Central memory CD4-positive, alpha-beta T cell (primary cell): ENCODE measurements around the gene HACD3.
"Not testable (repeated sequence)": the region's sequence is repeated elsewhere in the genome, so short reads cannot be mapped to it uniquely, and the experiment has no call there.

Experiments
- DNase-seq: peaks from one replicate; pipeline ENCODE4 v3.0.0; 2022

The HACD3 gene

GRCh38 chr15:65550681-65551098, 20.4 kb downstream of the HACD3 start:
- DNase-seq, result no peak

DNA sequence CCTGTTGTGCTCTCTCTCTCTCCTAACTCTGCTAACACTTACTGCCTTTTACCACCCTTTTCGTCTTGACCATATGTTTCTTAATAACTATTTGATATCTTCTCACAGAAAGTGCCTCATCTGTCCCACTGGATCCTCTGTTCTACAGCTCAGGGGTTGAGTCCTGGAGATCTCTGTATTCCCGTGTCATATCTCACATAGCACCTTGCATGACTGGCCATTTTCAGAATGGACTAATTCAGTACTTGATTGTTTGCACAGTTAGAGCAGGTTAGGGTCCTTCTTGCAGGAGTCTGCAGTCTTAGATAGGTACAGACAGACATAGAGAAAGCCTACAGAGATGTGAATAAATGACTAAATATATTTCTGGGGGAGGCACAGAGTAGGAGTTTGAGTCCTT, 20.9 kb downstream of the HACD3 start:
- DNase-seq, result no peak

- not testable (repeated sequence) for DNase-seq
Measured at GRCh38 chr15:65552851-65553250, 22.6 kb downstream of the HACD3 start.

GRCh38 chr15:65553691-65554090, 23.4 kb downstream of the HACD3 start:
- no peak for DNase-seq

GRCh38 chr15:65556622-65557021, 26.4 kb downstream of the HACD3 start:
- DNase-seq, result no peak

GRCh38 chr15:65558336-65558735, 28.1 kb downstream of the HACD3 start:
- DNase-seq, result no peak

- DNase-seq, result no peak
Measured at GRCh38 chr15:65558997-65559760, 28.9 kb downstream of the HACD3 start.

DNA sequence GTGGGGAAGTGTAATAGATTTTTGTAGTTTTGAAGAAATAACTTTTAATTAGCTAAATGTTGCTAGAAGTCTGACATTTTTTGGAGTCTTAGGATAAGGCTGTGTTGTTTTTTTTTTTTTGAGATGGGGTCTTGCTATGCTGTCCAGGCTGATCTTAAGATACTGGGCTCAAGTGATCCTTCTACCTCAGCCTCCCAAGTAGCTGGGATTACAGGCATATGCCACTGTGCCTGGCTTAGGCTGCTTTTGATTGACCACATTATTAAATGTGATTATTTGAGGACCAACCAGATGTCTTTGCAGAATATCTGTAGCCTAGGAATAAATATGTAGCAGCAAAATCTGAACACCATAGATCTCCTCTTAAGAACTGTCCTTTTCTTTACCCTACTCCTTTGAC, 29.7 kb downstream of the HACD3 start:
- DNase-seq, result no peak

DNA sequence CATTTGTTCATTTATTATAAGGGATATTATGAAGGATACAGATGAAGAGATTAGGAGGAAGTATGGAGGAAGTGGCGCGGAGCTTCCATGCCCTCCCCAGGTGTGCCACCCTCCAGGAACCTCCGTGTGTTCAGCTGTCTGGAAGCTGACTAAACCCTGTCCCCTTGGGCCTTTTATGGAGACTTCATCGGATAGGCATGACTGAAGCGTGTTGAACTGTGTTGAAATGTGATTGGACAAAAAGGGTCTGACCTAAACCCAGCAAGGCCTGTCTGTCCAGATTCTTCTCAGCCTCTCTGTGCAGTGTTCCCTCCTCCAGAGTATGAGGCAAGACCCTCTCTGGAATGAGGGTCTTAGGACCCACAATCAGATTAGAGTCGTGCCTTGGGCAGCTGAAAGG, 31.7 kb downstream of the HACD3 start:
- no peak for DNase-seq

- DNase-seq, result no peak
Measured at GRCh38 chr15:65569728-65570127, 39.5 kb downstream of the HACD3 start.

DNA sequence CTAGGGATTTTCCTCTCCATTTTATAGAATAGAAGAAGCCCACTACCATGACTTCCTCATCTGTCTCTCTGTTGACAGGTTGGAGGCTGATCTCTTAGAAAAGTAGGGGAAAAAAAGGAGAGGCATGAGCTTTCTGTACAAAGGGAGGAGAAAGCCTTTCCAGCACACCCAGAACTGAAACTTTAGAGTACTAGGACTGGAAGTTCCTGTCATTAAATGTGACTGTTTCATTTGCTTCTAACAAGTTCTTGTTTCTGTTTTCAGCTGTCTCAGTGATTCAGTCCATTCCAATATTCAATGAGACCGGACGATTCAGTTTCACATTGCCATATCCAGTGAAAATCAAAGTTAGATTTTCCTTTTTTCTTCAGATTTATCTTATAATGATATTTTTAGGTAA, 41.7 kb downstream of the HACD3 start:
- DNase-seq, result no peak

GRCh38 chr15:65576664-65577063, 46.4 kb downstream of the HACD3 start:
- DNase-seq, result no peak

GRCh38 chr15:65577129-65577996, 47.1 kb downstream of the HACD3 start:
- DNase-seq, result no peak

DNA sequence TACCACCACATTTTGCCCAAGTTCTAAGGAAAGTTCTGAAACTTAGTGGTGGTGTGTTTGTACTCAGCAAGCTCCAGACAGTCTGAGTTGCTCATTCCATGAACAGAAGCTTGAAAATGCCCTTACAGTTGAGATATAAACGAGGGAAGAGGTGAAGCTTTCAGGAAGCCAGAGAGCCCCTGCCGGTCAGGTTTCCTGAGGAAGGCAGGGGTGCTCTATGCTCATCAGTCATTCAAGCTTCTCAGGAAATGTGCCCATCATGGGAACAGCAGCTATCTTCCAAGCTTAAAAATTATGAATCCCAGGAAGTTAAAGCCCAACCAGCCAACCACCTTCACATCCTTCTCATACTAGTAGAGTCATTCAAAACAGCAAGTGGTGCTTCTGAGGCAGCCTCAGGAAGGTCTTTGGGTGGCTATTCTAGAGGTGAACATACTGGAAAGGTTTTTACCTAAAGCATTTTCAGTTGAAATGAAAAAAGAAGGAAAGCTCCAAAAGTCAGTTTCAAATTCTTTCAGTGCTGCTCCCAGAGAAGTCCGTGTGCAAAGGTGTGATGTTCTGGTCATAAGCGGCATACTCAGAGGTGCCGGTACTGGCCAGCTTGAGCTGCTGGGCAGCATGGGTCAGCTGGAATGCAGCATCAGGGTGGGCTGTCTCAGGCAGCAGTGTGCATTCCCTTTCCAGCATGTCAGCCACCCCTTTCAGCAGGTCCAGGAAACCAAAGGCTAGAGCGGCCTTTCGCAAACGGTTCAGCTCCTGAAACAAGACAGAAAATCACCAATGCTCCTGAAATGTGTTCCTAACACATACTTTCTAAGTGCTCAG, 48.9 kb downstream of the HACD3 start:
- DNase-seq, result no peak

DNA sequence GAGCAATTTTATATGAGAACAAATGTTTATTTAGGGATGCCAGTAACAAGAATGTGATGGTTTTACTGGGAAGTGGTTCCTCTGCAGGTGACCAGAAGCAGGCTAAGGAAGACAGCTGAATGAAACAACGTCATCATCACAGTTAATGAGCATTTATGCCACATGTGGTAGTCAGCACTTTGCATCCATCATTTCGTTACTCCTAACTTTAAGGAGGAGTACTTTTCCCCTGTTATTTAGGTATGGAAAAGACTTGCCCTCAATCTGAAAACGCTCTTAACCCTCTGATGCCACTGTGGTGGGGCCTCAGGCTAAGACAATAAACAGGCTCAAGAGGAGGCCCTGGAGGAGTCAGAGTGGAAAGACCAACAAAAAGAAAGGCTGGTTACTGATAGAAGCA, 49.5 kb downstream of the HACD3 start:
- no peak for DNase-seq

DNA sequence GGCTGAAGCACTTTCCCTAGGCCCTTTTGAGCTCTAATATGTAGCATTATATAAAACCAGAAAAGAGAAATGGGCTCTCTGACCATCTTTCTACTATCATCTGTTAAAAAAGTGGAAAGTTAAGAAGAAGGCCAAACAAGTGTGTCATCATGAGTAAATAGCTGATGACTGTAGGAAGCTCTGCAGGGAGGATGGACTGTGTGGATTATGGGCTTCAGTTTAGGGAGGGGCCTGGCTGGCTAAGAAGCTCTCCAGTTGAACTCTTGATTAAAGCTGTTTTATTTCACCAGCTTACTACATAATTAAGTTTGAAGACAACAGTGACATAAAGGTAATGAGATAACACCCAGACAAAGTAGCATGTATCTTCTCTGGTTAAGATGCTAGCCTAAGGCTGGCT, 50.0 kb downstream of the HACD3 start:
- DNase-seq, result no peak

DNA sequence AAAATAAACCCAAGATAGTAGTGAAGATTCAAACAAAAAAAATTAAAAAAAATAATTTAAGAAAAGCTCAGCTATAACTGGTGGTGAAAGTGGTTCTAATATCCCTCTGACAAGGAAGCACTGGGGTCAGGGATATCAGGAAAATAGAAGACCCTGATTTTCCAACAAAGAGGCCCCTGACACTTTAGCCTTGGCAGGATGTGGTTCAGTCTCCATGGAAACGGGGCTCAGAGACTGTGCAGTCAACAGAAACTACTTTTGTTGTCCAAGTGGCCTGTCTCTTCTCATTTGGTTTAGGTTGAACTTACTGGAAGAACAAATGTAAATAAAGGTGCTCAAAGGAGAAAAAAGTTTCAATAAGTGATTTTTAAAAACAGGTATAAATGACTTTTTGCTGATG, 53.4 kb downstream of the HACD3 start:
- peak; percentile 58 for DNase-seq

GRCh38 chr15:65584241-65584640, 54.0 kb downstream of the HACD3 start:
- DNase-seq, result no peak

DNA sequence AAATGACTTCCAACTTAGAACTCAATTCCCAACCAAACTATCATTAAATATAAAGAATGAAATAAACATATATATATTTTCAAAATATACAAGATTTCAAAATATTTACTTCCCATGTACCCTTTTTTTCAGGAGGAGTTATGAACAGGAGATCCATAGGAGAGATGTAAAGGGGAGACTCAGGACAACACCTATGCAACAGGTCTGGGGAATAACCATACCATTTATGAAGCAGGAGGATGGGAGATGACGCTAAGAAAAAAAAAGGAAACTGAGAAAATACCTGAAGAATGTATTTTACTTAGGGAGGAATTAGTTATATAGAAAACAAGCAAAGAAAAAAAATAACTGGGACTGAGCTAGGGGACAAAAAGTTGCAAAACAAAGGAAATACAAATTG, 56.8 kb downstream of the HACD3 start:
- DNase-seq, result no peak

DNA sequence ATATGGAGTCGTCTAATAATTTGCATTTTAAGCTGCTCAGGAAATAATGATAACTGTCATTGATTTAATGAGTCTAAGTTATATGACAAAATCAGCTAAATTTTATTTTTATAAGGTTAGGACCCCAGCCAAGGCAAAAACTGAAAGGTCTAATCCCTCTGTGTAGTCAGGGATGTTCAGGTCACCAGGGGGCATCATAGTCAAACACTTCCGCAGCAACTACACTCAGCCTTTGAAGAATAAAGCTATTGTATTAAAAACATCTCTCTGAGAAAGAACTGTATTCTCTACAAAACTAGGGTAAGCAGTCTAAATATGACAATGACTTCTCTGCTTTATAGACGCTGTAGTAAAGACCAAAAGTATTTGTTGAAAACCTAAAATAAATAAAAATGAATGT, 65.7 kb downstream of the HACD3 start:
- no peak for DNase-seq

DNA sequence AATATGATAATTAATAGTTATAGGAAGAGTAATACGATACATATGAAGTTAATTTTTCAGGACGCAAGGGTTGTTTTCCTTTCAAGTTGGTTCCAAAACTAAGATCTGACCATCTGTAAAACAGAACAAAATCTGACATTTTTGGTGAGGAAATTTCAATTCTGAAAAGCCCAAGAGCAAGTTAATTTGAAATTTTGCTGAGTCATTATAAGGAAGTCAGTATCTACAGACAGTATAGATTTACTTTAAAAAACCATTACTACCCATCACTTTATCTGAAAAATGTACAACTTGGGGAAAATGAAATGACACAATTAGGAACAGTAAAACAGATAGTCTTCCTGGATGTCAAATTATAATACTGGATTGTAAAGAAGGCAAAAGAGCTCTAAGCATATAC, 68.2 kb downstream of the HACD3 start:
- no peak for DNase-seq

GRCh38 chr15:65599677-65600076, 69.4 kb downstream of the HACD3 start:
- no peak for DNase-seq

DNA sequence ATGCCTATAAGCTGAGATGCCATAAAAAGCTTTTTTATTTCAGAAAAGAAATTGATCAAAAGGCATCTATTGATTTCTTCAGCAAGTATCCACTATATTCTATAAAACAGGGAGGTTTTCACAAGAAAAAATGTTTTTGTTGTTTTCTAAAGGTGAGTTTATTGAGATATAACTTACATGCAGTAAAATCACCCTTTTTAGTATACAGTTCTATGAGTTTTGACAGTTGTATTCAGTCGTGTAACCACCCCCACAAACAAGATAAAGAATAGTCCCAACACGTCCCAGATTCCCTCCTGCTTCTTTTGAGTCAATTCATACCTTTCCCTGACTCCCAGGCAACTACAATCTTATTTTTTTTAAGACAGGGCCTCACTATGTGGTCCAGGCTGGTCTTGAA, 72.9 kb downstream of the HACD3 start:
- no peak for DNase-seq
